ENCODE results near the gene GNA12.
"Not testable (repeated sequence)": the region's sequence is repeated elsewhere in the genome, so short reads cannot be mapped to it uniquely, and the experiment has no call there.

The GNA12 gene

DNA sequence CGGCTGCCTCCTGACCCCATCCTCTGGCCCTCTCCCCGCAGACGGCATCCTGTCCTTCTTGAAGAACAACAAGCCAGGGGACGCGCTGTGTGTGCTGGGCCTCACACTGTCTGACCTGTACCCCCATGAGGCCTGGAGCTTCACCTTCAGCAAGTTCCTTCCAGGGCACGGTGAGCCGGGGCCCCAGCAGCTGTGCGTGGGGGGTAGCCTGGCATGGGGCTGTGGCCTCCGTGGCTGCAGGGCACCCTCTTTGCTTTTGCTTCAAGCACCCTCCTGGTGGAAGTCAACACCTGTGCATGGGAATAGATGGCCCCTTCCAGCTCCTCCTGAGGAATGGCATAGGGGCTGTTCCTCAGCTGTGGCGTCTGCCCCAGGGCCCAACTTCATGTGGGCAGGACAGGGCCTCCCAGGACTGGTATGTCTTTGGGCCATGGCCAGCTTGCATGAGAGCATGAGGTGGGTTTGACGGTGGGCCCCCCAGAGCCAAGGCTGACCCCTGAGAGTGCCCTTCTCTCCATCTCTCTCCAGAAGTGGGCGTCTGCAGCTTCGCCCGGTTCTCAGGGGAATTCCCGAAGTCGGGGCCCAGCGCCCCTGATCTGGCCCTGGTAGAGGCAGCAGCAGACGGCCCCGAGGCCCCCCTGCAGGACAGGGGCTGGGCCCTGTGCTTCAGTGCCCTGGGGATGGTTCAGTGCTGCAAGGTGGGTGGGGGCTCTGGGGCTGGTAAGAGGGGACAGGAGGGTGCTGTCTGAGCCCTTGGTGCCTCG lies 135.4 kb downstream of the GNA12 start:
- no peak for DNase-seq

DNA sequence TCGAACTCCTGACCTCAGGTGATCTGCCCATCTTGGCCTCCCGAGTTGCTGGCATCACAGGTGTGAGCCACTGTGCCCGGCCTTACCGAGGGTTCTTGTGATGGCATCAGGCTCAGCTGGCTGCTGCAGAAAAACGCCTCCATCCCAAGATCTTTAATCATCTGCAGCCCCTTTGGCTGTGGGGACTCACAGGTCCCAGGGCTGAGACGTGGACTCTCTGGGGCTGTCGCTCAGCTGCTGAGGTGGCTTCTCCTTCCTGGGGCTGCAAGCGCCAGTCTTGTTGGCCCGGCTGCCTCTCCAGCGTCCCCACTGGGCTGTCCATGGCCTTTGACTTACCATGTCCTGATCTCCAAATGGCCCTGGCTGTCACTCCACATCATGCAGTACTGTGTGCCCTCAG lies 136.1 kb downstream of the GNA12 start:
- DNase-seq, result no peak

DNA sequence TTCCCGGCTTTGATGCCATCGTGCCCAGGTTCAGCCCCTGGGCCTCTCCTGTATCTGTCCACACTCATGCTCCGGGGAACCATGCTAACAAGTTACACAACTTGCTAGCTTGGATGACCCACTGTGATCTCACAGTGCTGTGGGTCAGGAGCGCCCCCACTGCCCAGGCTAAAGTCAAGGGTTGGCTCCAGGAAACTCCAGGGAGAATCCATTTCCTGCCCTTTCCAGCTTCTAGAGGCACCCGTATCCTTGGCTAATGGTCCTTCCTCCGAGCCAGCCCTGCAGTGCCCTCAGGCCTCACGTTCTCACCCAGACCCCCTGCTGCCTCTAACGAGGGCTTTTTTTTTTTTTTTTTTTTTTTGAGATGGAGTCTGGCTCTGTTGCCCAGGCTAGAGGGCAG lies 136.6 kb downstream of the GNA12 start:
- DNase-seq, result no peak

DNA sequence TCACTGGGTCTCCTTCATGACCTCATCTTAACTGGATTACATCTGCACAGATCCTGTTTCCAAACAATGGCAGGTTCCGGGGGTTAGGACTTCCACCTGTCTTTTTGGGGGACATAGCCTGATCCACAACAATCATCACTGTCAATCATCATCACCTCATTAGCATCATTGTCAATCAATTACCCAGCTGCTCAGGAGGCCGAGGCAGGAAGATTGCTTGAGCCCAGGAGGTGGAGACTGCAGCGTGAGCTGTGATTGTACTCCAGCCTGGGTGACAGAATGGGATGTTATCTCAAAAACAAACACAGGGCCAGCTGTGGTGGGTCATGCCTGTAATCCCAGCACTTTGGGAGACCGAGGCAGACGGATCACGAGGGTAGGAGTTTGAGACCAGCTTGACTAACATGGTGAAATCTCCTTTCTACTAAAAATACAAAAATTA lies 137.4 kb downstream of the GNA12 start:
- no peak for DNase-seq

DNA sequence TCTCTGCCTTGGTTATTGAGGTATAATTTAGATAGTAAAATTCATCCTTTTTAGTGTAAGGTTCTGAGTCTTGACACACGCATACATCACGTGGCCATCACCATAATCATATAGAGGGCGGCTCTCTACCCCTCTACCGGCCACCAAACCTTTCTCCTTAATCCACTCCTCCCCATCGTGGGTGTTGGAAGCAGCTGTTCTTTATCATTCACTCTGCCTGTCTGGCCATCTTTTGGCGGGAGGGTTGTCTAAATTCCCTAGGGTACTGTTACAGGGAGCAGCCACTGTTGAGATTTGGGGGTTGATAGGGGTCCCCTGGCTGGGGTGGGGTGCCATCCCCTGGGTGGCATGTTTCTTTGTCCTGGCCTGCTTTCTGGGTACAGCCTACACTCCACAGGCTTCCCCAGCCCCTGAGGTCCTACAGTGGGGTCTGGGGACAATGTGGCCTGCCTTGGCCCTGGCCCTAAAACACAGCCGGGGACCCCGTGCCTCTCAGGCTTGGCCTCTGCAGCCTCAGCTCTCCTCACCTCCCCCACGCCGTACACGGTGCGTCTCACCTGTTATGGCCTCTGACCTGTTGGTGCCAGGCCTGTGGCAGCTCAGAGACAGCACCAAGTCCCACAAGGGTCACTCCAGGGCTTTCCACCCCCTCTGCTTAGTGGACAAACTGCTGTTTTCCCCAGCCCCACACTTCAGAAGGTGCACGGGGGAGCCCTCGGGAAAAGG lies 138.6 kb downstream of the GNA12 start:
- no peak for DNase-seq

DNA sequence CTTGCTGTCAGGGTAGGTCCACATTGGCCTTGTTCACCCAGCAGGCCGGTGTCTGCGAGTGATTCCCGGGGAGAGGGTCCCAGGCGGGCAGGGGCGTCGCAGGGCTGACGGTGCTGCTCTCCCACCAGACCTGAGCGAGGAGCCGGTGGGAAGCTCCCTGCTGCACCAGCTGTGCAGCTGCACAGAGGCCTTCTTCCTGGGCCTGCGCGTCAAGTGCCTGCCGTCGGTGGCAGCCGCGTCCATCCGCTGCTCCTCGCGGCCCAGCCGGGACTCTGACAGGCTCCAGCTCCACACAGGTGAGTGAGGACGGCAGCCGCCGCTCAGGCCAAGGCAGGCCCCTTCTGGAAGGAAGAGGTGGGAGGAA lies 141.5 kb downstream of the GNA12 start:
- no peak for DNase-seq

DNA sequence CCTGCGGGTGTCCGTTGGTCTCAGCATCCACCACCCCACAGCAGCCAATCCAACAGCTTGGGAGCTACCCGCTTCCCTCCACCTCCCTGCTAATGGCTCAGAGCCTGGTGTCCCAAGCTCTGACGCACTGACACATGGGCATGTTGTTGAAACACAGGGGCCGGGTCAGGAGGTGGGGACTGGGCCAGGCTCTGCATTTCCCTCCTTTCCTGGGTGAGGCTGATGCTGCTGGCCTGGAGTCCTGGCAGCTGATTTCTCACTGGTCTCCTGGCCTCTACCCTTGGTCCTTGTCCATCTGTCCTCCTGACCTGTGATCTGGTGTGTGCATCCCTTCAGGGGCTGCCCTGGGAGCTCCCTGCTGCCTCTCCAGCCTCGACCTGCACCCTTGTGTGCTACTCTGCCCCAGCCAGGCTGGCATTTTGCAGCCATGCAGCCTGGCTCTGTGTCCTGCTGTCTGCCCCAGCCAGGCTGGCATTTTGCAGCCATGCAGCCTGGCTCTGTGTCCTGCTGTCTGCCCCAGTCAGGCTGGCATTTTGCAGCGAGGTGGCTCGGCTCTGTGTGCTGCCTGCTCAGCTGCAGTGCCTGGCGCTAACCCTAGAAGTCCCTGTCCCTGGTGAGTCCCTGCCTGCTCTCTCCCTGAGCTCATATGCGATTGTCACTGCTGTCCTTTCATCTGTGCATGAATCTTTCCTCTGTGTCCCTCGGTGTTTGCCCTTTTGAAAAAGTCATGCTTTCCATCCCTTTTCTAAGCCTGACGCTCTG lies 142.1 kb downstream of the GNA12 start:
- DNase-seq, result no peak

DNA sequence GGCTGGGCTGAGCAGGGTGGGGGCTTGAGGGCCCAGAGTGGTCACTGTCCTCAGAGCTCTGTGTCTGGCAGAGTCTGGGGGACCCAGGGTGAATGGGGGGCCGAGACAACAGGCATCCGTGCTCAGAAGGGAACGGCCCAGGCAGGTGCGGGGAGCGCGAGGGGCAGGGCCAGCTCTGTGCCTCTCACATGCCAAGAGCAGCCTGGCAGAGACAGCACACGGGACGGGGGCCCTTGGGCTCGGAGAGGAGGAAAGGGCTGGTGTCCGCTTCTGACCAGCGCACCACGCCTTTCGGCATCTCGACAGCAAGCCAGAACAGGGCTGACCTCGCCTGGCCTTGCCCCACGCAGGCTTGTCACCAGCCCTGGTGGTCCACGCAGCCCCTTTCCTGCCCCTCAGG lies 142.7 kb downstream of the GNA12 start:
- no peak for DNase-seq

DNA sequence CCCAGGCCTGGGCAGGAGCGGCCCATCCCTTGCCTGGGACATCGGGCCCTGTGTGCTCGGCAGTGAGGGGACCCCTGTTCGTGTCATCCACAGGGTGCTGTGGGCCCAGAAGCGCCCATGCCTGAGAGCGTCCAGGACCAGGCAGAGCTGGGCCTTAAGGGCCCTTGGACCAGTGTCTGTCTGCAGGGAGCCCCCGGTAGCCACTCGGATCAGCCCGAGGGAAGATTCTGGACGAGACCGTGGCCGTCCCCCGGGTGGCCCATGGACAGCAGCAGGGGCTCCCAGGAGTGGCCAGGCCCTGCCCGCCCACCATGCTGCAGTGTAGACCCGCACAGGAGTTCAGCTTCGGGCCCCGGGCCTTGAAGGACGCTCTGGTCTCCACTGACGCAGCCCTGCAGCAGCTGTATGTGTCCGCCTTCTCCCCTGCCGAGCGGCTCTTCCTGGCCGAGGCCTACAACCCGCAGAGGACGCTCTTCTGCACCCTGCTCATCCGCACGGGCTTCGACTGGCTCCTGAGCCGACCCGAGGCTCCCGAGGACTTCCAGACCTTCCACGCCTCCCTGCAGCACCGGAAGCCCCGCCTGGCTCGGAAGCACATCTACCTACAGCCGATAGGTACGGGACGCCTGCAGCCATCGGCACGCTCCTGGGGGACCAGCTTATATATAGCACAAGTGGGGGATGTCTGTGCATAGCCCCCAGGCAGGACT lies 143.8 kb downstream of the GNA12 start:
- no peak for DNase-seq

DNA sequence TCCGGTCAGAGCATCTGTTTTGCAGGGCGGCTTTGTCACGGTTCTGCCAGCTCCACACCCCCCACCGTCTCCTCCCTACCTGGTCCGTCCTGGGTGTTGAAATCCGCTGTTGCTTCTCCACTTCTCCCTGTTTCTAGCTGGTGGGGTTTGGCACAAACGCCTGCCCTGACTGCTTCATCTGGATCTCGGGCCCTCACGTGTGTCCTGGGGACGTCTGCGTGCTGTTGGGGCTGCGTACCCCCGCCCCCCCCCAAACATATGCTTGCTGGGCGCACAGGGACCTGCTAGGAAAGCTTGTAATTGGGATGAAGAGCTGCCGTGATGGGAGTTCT lies 144.9 kb downstream of the GNA12 start:
- no peak for DNase-seq

DNA sequence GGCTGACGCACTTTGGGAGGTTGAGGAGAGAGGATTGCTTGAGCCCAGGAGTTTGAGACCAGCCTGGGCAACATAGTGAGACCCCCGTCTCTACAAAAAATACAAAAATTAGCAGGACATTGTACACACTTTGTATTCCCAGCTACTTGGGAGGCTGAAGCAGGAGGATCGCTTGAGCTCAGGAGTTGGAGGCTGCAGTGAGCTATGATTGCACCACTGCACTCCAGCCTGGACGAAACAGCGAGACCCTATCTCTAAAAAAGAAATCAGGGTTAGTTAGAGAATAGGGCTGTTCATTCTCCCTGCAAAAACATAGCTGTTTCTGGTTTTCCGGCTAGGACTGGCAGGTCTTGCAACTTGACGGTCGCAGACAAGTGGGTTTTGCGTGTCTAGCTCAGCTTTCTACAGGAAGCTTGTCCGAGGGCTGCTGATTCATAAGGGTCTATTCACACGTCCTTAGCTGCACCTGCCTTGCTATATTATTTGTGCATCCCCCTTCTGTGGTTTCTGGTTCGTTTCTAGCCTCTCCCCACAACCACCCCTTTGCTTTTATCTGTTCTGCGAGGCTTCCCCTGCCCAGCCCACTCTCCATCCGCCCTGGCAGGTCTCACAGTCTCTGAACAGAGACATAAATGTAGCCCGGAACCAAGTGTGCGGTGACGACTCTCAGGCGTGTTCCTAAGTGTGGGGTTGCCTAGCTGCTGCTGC lies 145.4 kb downstream of the GNA12 start:
- DNase-seq, result no peak

DNA sequence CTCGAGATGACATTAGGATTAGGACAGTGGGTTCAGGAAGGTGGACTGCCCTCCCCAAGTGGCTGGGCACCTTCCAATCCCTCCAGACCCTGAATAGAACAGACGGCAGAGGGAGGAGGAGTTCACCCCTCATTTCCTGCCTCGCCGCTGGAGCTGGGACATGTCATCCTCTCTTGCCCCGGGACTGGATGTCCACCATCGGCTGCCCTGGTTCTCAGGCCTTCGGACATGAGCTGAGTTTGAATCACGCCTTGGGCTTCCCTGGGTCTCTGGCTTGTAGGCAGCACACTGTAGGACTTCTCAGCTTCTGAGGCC lies 150.0 kb downstream of the GNA12 start:
- not testable (repeated sequence) for DNase-seq

DNA sequence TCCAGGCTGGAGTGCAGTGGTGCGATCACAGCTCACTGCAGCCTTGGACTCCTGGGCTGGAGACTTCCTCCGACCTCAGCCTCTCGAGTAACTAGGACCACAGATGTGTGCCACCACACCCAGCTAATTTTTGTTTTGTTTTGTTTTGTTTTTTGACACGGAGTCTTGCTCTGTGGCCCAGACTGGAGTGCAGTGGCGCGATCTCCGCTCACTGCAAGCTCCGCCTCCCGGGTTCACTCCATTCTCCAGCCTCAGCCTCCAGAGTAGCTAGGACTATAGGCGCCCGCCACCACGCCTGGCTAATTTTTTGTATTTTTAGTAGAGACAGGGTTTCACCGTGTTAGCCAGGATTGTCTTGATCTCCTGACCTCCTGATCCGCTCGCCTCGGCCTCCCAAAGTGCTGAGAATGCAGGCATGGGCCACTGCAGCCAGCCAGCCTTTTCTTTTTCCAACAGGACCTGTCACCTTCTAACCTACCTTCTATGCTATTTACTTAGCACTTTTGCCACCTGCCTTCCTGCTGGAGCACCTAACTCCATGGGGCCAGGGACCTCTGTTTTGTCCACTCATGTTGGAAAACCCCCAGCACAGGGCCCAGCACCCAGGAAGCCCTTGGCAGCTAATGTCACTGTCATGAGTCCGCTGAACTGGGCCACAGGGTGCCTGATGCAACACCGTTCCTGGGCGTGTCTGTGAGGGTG lies 150.5 kb downstream of the GNA12 start:
- not testable (repeated sequence) for DNase-seq

DNA sequence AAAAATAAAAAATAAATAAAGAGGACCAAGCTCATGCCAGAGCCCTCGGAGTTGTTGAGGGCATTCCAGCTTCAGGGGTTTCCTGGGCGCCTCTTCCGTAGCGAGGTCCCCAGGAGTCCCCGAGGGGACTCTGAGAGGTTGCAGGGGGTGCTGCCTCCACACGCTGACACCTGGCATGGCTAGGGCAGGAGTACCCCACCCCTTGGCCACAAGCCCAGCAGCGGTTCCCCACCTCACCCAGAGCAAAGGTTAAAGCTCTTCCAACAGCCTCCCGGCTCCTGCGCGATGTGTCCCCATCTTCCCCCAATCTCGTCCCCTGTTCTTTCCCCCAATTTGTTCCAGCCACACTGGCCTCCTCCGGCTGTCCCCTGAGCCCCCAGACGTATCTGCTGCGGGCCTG lies 151.6 kb downstream of the GNA12 start:
- DNase-seq, result no peak

DNA sequence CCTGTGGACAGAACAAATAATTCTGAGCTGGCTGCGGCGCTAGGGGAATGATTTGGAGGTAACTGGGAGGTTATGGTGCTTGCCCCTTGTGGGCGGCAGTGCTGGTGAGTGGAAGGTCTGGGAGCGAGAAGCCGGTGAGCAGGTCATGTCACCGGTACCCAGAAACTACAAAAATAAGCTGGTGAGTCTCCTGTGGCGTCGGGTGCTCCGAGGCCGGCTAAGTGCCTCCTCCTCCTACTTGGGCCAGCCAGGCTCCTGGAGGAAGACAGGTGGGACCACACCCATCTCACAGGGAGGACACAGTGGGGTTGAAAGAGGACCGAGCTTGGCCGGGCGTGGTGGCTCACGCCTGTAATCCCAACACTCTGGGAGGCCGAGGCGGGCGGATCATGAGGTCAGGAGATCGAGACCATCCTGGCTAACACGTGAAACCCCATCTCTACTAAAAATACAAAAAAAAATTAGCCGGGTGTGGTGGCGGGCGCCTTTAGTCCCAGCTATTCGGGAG lies 152.1 kb downstream of the GNA12 start:
- not testable (repeated sequence) for DNase-seq

DNA sequence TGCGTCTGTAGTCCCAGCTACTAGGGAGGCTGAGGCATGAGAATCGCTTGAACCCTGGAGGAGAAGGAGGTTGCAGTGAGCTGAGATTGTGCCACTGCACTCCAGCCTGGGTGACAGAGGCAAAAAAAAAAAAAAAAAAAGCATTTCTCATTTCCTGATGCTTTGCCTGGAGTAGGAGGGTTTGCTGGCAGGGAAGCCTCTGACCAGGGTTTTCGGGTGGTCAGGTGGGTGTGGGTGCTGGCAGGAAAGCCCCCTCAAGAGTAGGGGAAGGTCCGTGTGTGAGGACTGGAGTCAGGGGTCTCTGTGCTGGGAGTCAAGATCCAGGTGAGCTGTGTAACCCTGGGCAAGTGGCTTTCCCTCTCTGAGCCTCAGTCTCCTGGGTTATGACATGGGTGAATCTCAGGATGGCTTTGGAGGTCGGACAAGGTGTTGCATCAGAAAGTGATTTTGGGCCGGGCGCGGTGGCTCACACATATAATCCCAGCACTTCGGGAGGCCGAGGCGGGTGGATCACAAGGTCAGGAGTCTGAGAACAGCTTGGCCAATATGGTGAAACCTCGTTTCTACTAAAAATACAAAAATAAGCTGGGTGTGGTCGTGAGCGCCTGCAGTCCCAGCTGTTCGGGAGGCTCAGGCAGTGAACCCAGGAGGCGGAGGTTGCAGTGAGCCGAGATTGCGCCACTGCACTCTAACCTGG lies 152.9 kb downstream of the GNA12 start:
- DNase-seq, result no peak

DNA sequence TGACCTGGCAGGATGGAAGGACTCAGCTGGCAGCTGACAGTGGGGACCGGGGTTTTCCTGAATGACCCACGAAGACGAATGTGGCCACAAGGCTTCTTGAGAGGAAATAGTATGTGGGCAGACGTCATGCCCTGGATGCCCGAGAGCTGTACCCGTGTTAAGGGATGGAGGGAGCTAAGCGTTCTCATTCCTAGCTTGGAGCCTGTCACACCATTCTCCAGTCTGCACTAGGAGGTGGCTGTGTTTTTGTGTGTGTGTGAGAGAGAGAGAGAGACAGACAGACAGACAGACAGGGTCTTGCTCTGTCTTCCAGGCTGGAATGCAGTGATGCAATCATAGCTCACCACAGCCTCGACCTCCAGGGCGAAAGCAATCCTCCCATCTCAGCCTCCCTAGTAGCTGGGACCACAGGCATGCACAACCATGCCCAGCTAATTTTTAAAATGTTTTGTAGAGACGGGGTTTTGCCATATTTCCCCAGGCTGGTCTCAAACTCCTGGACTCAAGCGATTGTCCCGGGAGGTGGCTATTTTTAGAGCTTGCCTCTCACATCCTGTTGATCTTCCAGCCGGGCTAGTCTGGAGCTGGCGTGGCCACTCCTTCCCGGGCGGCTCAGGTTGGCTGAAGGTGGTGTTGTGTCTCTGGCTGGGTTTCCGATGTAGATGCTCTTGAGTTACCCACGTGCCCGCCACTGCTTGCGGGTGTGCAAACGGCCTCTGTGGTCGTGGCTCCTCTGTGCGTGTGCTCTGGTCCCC lies 154.0 kb downstream of the GNA12 start:
- DNase-seq, result no peak

DNA sequence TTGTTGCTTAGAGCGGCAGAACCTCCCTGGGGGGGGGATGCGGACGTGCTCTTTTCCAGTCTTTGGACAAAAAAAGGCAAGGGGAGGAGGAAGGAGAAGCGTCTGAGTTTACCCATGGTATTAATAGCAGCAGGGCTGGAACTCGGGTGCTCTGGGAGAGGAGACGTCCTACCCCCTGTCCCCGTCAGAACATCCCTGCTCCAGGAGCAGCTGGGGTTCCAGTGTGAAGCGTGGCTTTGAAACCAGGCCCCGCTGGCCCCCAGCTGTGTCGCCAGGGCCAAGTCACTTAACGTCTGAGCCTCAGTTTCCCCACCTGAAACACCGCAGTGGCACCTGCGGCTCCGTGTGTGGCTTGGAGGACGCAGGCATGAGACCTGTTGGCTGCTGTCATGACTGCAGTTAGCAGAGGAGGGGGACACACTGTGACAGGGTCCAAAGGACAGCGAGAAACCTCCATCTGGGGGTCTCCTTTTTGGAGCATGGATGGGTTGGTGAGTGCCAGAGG lies 154.7 kb downstream of the GNA12 start:
- no peak for DNase-seq

DNA sequence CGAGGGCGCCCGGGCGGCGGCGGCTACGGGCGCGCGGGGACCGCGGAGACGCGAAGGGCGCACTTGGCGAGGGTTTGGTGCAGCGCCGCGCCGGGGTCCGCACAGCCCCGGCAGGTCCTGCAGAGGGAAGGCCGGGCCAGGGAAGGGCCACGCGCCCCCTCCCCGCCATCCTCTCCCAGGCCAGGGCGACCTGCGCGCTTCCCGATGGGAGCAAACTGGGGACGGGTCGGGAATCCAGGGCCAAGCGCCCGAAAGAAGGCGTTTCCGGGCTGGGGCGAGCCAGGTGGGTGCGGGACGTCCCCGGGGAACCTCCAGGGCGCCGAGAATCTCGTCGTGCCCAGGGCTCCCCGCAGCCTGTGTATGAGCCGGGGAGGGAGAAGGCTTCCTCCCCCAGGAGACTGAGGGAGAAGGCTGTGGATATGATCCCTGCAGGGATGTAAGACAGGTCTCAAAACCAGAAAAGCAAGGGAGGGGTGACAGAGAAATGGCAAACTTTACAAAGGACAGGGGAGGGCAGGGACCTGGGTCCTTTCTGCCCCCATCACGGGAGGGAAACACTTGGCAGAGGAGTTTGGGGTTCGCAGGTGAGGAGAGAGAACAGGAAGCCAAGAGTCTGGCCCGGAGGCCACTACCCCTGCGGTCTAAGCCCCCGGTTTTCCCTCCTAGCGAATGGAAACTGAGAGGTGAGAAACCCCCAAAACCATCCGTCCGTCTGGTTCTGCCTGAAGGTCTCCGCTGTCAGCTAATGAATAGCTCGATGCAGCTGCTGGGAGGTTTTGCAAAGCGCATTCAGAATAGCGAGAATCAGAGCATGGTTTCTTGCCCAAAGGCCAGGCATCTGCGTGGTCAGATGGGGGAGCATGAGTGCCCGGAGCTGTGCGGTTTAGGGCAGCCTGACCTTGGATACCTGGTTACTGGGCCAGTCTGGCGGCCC lies 155.4 kb downstream of the GNA12 start:
- DNase-seq, result peak in 1 of 2 experiments; percentile 27

All from NCI-H526 (cell line).